BLaER1 (cell line): Measurements from ENCODE around the gene RINT1.
"Not testable (repeated sequence)": the region's sequence is repeated elsewhere in the genome, so short reads cannot be mapped to it uniquely, and the experiment has no call there.

Source experiments
- H3K27ac ChIP-seq: shearing (Covaris generic); formaldehyde crosslinking; 2 replicates; pipeline ENCODE4 v1.8.1; 2022
- H3K27me3 ChIP-seq: shearing (Covaris generic); formaldehyde crosslinking; 2 replicates; pipeline ENCODE4 v1.8.1; 2022
- H3K36me3 ChIP-seq: shearing (Covaris generic); formaldehyde crosslinking; 2 replicates; pipeline ENCODE4 v1.8.1; 2022
- H3K4me1 ChIP-seq: shearing (Covaris generic); formaldehyde crosslinking; 2 replicates; pipeline ENCODE4 v1.8.1; 2022
- H3K4me2 ChIP-seq: shearing (Covaris generic); formaldehyde crosslinking; 2 replicates; pipeline ENCODE4 v1.8.1; 2022
- H3K4me3 ChIP-seq: shearing (Covaris generic); formaldehyde crosslinking; 2 replicates; pipeline ENCODE4 v1.8.1; 2022
- H3K9ac ChIP-seq: shearing (Covaris generic); formaldehyde crosslinking; 2 replicates; pipeline ENCODE4 v1.8.1; 2022
- H3K9me3 ChIP-seq: shearing (Covaris generic); formaldehyde crosslinking; 2 replicates; pipeline ENCODE4 v1.8.1; 2022
- H4K20me1 ChIP-seq: shearing (Covaris generic); formaldehyde crosslinking; 2 replicates; pipeline ENCODE4 v1.8.1; 2022
- Cebpa-rat ChIP-seq: shearing (Covaris generic); IDR thresholded peaks from 2 replicates; pipeline ENCODE4 v1.8.1; 2022

Gene RINT1

GRCh38 chr7:105512926-105513526 lies 19.0 kb upstream of the RINT1 start:
- no peak overlapping the region for H3K27ac ChIP-seq
- no peak overlapping the region for H3K4me2 ChIP-seq
- TF ChIP-seq Cebpa-rat: no peak

DNA sequence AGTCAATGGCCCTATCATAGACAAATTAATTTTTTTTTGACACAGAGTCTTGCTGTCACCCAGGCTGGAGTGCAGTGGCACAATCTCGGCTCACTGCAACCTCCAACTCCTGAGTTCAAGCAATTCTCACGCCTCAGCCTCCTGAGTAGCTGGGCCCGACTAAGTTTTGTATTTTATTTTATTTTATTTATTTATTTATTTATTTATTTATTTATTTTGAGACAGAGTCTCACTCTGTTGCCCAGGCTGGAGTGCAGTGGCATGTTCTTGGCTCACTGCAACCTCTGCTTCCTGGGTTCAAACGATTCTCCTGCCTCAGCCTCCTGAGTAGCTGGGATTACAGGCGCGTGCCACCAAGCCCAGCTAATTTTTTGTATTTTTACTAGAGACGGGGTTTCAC lies 16.4 kb upstream of the RINT1 start:
- Histone ChIP-seq H3K36me3 (peaks cover 48% of the 10 kb centered on the region), H3K4me1 (peaks cover 12% of the 10 kb centered on the region), H4K20me1 (peaks cover 87% of the 10 kb centered on the region)
- H3K27ac ChIP-seq, H3K9ac ChIP-seq, H3K4me3 ChIP-seq, H3K9me3 ChIP-seq, H3K4me2 ChIP-seq, H3K27me3 ChIP-seq: not testable (repeated sequence)

More at GRCh38 chr7:105512926-105513526, 19.0 kb upstream of the RINT1 start:
- peaks cover 7% of the 10 kb centered on the region; the same call in 1 of the 2 replicates for H3K4me1 ChIP-seq
- H3K27me3 ChIP-seq: no peaks in the 10 kb centered on the region
- H3K9ac ChIP-seq: no peak overlapping the region
- peaks cover 88% of the 10 kb centered on the region for H4K20me1 ChIP-seq
- no peak overlapping the region for H3K4me3 ChIP-seq
- H3K36me3 ChIP-seq: peaks cover 54% of the 10 kb centered on the region
- no peaks in the 10 kb centered on the region for H3K9me3 ChIP-seq

DNA sequence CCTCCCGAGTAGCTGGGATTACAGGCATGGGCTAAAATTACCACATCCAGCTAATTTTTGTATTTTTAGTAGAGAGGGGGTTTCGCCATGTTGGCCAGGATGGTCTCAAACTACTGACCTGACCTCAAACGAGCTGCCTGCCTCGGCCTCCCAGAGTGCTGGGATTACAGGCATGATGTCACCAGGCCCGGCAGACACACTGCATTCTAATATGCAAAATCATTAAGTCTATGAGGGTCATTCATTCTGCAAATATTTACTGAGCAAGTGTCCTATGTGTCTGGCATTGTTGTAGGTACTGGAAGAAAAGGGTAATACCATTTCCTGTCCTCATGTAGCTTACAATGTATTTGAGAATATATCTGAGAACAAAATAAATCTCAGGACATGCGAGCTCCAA lies 12.6 kb upstream of the RINT1 start:
- TF ChIP-seq Cebpa-rat: no peak
- Histone ChIP-seq H3K9me3 (no peaks in the 10 kb centered on the region), H3K27ac (no peak overlapping the region), H3K4me2 (no peak overlapping the region), H3K9ac (no peak overlapping the region), H3K36me3 (peaks cover 35% of the 10 kb centered on the region), H4K20me1 (peaks cover 61% of the 10 kb centered on the region), H3K27me3 (no peaks in the 10 kb centered on the region), H3K4me1 (peaks cover 19% of the 10 kb centered on the region), H3K4me3 (no peak overlapping the region)

- H3K4me3 ChIP-seq: peak overlapping the region; percentile 74
- H3K4me1 ChIP-seq: peaks cover 27% of the 10 kb centered on the region
- peaks cover 52% of the 10 kb centered on the region for H4K20me1 ChIP-seq
- H3K36me3 ChIP-seq: peaks cover 35% of the 10 kb centered on the region
- H3K9ac ChIP-seq: peak overlapping the region; percentile 81; the same call in 1 of the 2 replicates
- peak overlapping the region; percentile 94 for H3K4me2 ChIP-seq
- not testable (repeated sequence) for H3K9me3 ChIP-seq, H3K27me3 ChIP-seq, H3K27ac ChIP-seq
Measured at GRCh38 chr7:105520620-105521019, 11.4 kb upstream of the RINT1 start.

DNA sequence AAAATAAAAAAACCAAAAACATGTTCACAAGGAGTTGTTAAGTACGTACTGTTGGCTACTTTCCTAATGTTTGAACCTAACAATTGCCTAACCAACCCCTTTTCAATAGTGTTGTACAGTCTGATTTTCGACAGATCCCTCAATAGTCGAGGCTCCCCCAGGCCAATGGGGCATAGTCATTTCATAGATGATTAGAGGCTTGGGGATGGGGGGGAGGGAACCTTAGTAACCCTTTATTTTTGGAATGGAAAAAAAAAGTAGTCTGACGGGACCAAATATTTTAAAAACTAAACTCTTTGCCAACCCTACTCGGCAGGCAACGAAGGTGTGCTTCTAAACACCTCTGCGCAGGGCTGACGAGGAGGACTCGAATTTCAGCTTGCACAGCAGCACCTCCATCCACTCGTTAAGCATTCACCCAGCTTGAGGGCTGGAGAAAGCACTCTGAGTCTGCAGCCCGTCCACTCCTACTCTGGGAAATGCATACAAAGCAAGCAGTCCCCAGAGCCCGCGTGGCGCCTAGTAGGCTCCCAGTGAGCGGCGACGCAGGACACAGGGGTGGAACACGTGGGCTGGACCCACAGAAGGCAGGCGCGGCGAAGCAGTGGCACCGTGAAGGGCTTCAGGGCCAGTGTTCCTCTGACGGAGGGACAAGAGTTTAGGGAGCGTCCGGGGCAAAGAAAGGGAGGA lies 10.8 kb upstream of the RINT1 start:
- H4K20me1 ChIP-seq: peaks cover 47% of the 10 kb centered on the region
- H3K9ac ChIP-seq: peak overlapping the region; percentile 81
- peak overlapping the region; percentile 94 for H3K4me2 ChIP-seq
- H3K4me3 ChIP-seq: peak overlapping the region; percentile 74
- H3K4me1 ChIP-seq: peaks cover 27% of the 10 kb centered on the region
- peaks cover 32% of the 10 kb centered on the region for H3K36me3 ChIP-seq
- TF ChIP-seq Cebpa-rat: no peak
- no peaks in the 10 kb centered on the region for H3K27me3 ChIP-seq
- H3K27ac ChIP-seq: peak overlapping the region; percentile 72
- no peaks in the 10 kb centered on the region for H3K9me3 ChIP-seq

DNA sequence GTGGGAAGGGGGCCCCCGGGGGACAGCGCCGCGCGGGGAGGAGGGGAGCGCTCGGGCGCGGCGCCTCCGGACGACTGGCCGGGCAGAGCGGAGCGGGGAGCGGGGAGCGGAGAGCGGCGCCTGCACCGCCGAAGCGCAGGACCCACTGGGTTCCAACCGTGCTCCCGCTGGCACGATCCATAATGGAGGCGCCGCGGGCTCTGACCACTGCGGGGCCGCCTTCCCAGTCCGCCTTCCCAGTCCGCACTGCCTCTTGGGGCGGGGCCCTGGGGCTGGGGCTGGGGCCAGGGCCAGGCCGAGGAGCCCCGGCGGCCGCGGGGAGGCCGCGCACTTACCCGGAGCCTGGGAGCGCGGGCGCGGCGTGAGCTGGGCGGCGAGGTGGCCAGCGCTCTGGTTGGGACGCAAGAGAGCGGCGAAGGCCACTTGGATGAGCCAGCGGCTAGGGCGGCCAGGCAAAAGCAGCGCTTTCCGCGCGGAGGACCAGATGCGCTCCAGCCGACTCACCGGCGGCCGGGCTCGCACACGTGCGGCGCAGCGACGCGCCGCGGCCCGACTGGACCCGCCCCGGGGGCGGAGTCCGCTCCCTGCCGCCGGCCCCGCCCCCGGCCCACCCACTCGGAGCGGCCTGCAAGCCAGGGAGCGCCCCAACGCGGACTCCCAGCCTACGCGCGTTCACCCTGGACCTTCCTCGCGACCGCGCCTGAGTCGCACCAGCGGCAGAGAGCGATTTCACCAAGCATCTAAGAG lies 10.1 kb upstream of the RINT1 start, which contains the start of gene PUS7:
TSS of gene PUS7 (minus strand) at position 555 of the 747 bp plus-strand sequence. CDS start 13,759 bp downstream, outside the sequence.
- no peaks in the 10 kb centered on the region for H3K27me3 ChIP-seq
- TF ChIP-seq Cebpa-rat: no peak
- peak within 1 kb of the TSS; percentile 94 for H3K4me2 ChIP-seq
- no peaks in the 10 kb centered on the region for H3K9me3 ChIP-seq
- H3K4me1 ChIP-seq: peaks cover 27% of the 10 kb centered on the region
- H3K36me3 ChIP-seq: peaks cover 25% of the 10 kb centered on the region
- peak within 1 kb of the TSS; percentile 74 for H3K4me3 ChIP-seq
- H3K27ac ChIP-seq: peak within 1 kb of the TSS; percentile 72
- peak within 1 kb of the TSS; percentile 81 for H3K9ac ChIP-seq
- H4K20me1 ChIP-seq: peaks cover 40% of the 10 kb centered on the region

DNA sequence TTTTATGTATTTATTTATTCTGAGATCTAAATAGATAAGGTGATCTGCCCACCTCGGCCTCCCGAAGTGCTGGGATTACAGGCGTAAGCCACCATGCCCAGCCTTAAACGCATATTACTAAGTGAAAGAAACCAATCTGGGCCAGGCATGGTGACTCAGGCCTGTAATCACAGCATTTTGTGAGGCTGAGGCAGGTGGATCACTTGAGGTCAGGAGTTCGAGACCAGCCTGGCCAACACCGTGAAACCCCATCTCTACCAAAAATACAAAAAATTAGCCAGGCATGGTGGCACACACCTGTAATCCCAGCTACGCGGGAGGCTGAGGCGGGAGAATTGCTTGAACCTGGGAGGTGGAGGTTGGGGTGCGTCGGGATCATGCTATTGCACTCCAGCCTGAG lies 7.6 kb upstream of the RINT1 start:
- not testable (repeated sequence) for H3K36me3 ChIP-seq, H3K9me3 ChIP-seq, H3K27ac ChIP-seq, H3K27me3 ChIP-seq, H3K4me2 ChIP-seq, H3K4me3 ChIP-seq, H3K9ac ChIP-seq
- Histone ChIP-seq H3K4me1 (peaks cover 27% of the 10 kb centered on the region), H4K20me1 (peaks cover 14% of the 10 kb centered on the region; the same call in 1 of the 2 replicates)

DNA sequence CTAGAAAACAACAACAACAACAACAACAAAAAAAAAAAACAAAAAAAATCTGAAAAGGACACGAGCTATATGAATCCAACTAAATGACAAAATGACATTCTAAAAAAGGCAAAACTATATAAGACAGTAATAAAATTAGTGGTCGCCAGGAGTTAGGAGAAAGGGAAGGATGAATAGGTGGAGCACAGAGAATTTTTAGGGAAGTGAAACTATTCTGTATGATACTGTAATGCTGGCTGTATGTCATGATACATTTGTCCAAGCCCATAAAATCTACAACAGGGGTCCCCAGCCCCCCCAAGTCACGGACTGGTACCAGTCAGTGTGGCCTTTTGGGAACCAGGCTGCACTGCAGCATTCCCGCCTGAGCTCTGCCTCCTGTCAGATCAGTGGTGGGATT lies 7.2 kb upstream of the RINT1 start:
- Histone ChIP-seq H4K20me1 (peaks cover 10% of the 10 kb centered on the region; the same call in 1 of the 2 replicates), H3K9me3 (no peaks in the 10 kb centered on the region), H3K36me3 (peaks cover 1% of the 10 kb centered on the region; the same call in 1 of the 2 replicates), H3K27ac (no peak overlapping the region), H3K4me1 (peaks cover 27% of the 10 kb centered on the region), H3K27me3 (no peaks in the 10 kb centered on the region), H3K4me3 (no peak overlapping the region), H3K9ac (no peak overlapping the region), H3K4me2 (no peak overlapping the region)
- no peak for TF ChIP-seq Cebpa-rat

DNA sequence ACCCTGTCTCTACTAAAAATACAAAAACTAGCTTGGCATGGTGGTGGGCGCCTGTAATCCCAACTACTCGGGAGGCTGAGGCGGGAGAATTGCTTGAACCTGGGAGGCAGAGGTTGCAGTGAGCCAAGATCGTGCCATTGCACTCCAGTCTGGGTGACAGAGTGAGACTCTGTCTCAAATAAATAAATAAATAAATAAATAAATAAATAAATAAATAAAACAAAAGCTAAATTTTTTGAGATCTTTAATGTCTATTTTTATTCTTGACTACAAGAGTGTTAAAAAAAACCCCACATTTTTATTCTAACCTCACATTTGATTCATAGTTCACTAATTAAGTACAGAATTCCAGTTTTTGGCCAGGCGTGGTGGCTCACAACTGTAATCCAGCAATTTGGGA lies 4.3 kb upstream of the RINT1 start:
- H3K27ac ChIP-seq, H3K27me3 ChIP-seq: not testable (repeated sequence)

GRCh38 chr7:105530126-105530525 lies 1.9 kb upstream of the RINT1 start:
- TF ChIP-seq Cebpa-rat: no peak
- Histone ChIP-seq H3K9me3 (no peaks in the 10 kb centered on the region), H3K4me3 (no peak overlapping the region), H3K9ac (no peak overlapping the region), H3K4me2 (no peak overlapping the region), H3K4me1 (peaks cover 19% of the 10 kb centered on the region), H3K27ac (no peak overlapping the region), H3K27me3 (no peaks in the 10 kb centered on the region), H3K36me3 (peaks cover 5% of the 10 kb centered on the region), H4K20me1 (no peaks in the 10 kb centered on the region; the same call in 1 of the 2 replicates)

More for the DNA sequence above, 4.3 kb upstream of the RINT1 start:
- not testable (repeated sequence) for H4K20me1 ChIP-seq, H3K4me3 ChIP-seq, H3K9ac ChIP-seq, H3K4me2 ChIP-seq, H3K9me3 ChIP-seq, H3K36me3 ChIP-seq
- H3K4me1 ChIP-seq: peaks cover 18% of the 10 kb centered on the region
